Adipose tissue (tissue), 3 donors: Measurements from ENCODE around the gene QRFP. TPM values are rescaled to one million over a fixed set of nuclear protein-coding genes. Genes with fewer than 3 reads are reported as not detected.

Experiments
- H3K27ac ChIP-seq: one replicate; pipeline ENCODE4 v1.5.1; 2013; ENCODE audit warnings: low read depth, low read length
- WGBS, 3 donors: extraction: QIAGEN DNeasy Blood & Tissue Kit; methylation state at CpG; one replicate each; pipeline ENCODE4 v1.1.7; 2013; 5-methylcytosine and 5-hydroxymethylcytosine counted together
- polyA plus RNA-seq, 3 donors: library from polyadenylated mRNA; stranded (reverse); fragments of 200-250 nt; gene quantifications; one replicate each; pipeline ENCODE4 v1.2.3, GENCODE V29; 2013
- donor health status: healthy with polysubstance abuse.
- donor health status: Bipolar disorder and iron deficiency.
- donor health status: healthy.

QRFP gene
- polyA plus RNA-seq, 3 donors = 0.03 to 0.12 TPM; not detected in 1

- 75 to 86% (median 79%) methylated on average over 16 of the region's 16 CpGs for WGBS, 3 donors
These were observed 616 bp upstream of the QRFP start for GRCh38 chr9:130897105-130897751.

GRCh38 chr9:130895481-130896232 is 955 bp downstream of the QRFP start:
- H3K27ac ChIP-seq = no peak overlapping the region
- WGBS, 3 donors = 53 to 71% (median 70%) methylated on average over 23 to 24 of the region's 24 CpGs

More at GRCh38 chr9:130897105-130897751, 616 bp upstream of the QRFP start:
- H3K27ac ChIP-seq = no peak overlapping the region

GRCh38 chr9:130895038-130895437 is 1.6 kb downstream of the QRFP start:
- 66 to 73% (median 67%) methylated on average over 9 of the region's 9 CpGs for WGBS, 3 donors
- no peak overlapping the region for H3K27ac ChIP-seq

GRCh38 chr9:130894546-130894945 is 2.1 kb downstream of the QRFP start:
- H3K27ac ChIP-seq = no peak overlapping the region
- WGBS, 3 donors = 52 to 83% (median 74%) methylated on average over 7 of the region's 7 CpGs

GRCh38 chr9:130893341-130894101 is 3.1 kb downstream of the QRFP start:
- 43 to 86% (median 50%) methylated on average over 34 of the region's 34 CpGs for WGBS, 3 donors
- no peak overlapping the region for H3K27ac ChIP-seq

GRCh38 chr9:130892477-130893304 is 3.9 kb downstream of the QRFP start:
- H3K27ac ChIP-seq = no peak overlapping the region
- 61 to 82% (median 71%) methylated on average over 24 of the region's 24 CpGs for WGBS, 3 donors

GRCh38 chr9:130891688-130892476 is 4.7 kb downstream of the QRFP start:
- no peak overlapping the region for H3K27ac ChIP-seq
- 76 to 91% (median 77%) methylated on average over 18 of the region's 18 CpGs for WGBS, 3 donors

- 87 to 91% (median 87%) methylated on average over 20 of the region's 20 CpGs for WGBS, 3 donors
- no peak overlapping the region for H3K27ac ChIP-seq
These were observed 5.5 kb downstream of the QRFP start for GRCh38 chr9:130890870-130891687.

- WGBS, 3 donors = 85 to 88% (median 86%) methylated on average over 9 of the region's 9 CpGs
- no peak overlapping the region for H3K27ac ChIP-seq
These were observed 6.5 kb downstream of the QRFP start for GRCh38 chr9:130890124-130890523.

GRCh38 chr9:130888146-130888885 is 8.3 kb downstream of the QRFP start:
- H3K27ac ChIP-seq = no peak overlapping the region
- WGBS, 3 donors = 87 to 94% (median 90%) methylated on average over 22 of the region's 22 CpGs

- 86 to 93% (median 91%) methylated on average over 25 of the region's 25 CpGs for WGBS, 3 donors
- no peak overlapping the region for H3K27ac ChIP-seq
These were observed 9.0 kb downstream of the QRFP start for GRCh38 chr9:130887494-130888144.

GRCh38 chr9:130886981-130887380 is 9.6 kb downstream of the QRFP start:
- no peak overlapping the region for H3K27ac ChIP-seq
- WGBS, 3 donors = 93 to 95% (median 93%) methylated on average over 23 of the region's 23 CpGs

- 89 to 91% (median 90%) methylated on average over 35 of the region's 35 CpGs for WGBS, 3 donors
- no peak overlapping the region for H3K27ac ChIP-seq
These were observed 10.9 kb downstream of the QRFP start for GRCh38 chr9:130885484-130886375.

GRCh38 chr9:130884542-130885483 is 11.8 kb downstream of the QRFP start:
- WGBS, 3 donors = 88 to 91% (median 91%) methylated on average over 47 of the region's 47 CpGs
- no peak overlapping the region for H3K27ac ChIP-seq
